H1 (cell line): ENCODE measurements around the gene PKD2L2.

Experiments used
- BACH1 ChIP-seq: IDR thresholded peaks from 2 replicates; pipeline ENCODE4 v1.6.1; 2012; ENCODE audit warnings: low read length, improper control_type of control experiment
- EP300 ChIP-seq, 2 experiments: IDR thresholded peaks; 1 replicate in 1 of 2; 2 replicates in 1 of 2; pipeline ENCODE4 v1.6.1; 2011 to 2012; ENCODE audit warnings: low read depth in 2 of 2, low read length in 2 of 2, mild to moderate bottlenecking in 2 of 2, borderline replicate concordance in 1 of 2, inconsistent platforms in 1 of 2, moderate library complexity in 1 of 2
- POLR2A ChIP-seq, 2 experiments: IDR thresholded peaks; 1 replicate in 1 of 2; 2 replicates in 1 of 2; pipeline ENCODE4 v1.6.1; 2011; ENCODE audit warnings: low read depth in 2 of 2, low read length in 2 of 2, mild to moderate bottlenecking in 2 of 2; ENCODE audit errors: control extremely low read depth in 1 of 2
- POLR2AphosphoS5 ChIP-seq: IDR thresholded peaks from 2 replicates; pipeline ENCODE4 v1.6.1; 2011; ENCODE audit warnings: low read depth, low read length
- RAD21 ChIP-seq, 2 experiments: IDR thresholded peaks in 1 of 2; conservative IDR thresholded peaks in 1 of 2; 2 replicates each; pipeline ENCODE4 v1.6.1; 2011; ENCODE audit warnings: low read depth in 2 of 2, low read length in 2 of 2, improper control_type of control experiment in 1 of 2, inconsistent platforms in 1 of 2, mild to moderate bottlenecking in 1 of 2, moderate library complexity in 1 of 2
- SP2 ChIP-seq: IDR thresholded peaks from 2 replicates; pipeline ENCODE4 v1.6.1; 2012; ENCODE audit warnings: mild to moderate bottlenecking, low read length, inconsistent platforms
- YY1 ChIP-seq: IDR thresholded peaks from 2 replicates; pipeline ENCODE4 v1.6.1; 2011; ENCODE audit warnings: low read depth, mild to moderate bottlenecking, low read length
- TF ChIP-seq, protein P1 (sequence below), 3 experiments: IDR thresholded peaks; 1 replicate in 2 of 3; 2 replicates in 1 of 3; pipeline versions ENCODE4 v1.5.1 to v1.6.1; 2011; ENCODE audit warnings: low read length in 3 of 3, mild to moderate bottlenecking in 3 of 3, inconsistent platforms in 2 of 3, low read depth in 1 of 3, moderate library complexity in 1 of 3; ENCODE audit not compliant: insufficient read depth in 1 of 3; ENCODE audit errors: control extremely low read depth in 1 of 3

DNA sequence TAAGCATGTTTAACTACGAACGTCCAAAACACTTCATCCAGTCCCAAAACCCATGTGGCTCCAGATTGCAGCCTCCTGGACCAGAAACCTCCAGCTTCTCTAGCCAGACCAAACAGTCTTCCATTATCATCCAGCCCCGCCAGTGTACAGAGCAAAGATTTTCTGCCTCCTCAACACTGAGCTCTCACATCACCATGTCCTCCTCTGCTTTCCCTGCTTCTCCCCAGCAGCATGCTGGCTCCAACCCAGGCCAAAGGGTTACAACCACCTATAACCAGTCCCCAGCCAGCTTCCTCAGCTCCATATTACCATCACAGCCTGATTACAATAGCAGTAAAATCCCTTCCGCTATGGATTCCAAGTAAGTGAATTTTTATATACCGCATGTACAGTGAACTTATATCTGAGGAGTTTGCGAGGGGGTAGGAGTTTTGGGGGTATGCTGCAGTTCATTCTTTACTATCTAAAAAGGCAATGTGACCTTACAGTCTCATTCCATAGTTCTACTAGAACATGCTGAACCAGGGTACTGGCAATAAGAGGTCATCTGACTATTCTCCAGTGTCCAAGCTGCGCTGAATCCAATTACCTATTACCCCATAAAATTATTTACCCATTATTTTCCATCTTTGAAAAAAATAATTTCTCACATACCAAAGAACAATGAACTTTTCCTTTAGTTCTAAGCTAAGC lies 18.5 kb upstream of the PKD2L2 start:
- no peak for TF ChIP-seq SP2
- TF ChIP-seq, protein P1, sequence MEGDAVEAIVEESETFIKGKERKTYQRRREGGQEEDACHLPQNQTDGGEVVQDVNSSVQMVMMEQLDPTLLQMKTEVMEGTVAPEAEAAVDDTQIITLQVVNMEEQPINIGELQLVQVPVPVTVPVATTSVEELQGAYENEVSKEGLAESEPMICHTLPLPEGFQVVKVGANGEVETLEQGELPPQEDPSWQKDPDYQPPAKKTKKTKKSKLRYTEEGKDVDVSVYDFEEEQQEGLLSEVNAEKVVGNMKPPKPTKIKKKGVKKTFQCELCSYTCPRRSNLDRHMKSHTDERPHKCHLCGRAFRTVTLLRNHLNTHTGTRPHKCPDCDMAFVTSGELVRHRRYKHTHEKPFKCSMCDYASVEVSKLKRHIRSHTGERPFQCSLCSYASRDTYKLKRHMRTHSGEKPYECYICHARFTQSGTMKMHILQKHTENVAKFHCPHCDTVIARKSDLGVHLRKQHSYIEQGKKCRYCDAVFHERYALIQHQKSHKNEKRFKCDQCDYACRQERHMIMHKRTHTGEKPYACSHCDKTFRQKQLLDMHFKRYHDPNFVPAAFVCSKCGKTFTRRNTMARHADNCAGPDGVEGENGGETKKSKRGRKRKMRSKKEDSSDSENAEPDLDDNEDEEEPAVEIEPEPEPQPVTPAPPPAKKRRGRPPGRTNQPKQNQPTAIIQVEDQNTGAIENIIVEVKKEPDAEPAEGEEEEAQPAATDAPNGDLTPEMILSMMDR (IDR thresholded peaks at IDR 0.05; ENCODE audit: control extremely low read depth in 1 of 3, insufficient read depth in 1 of 3, low read depth in 1 of 3, low read length in 3 of 3): no peak
- TF ChIP-seq YY1: no peak
- TF ChIP-seq EP300 (IDR thresholded peaks at IDR 0.05; ENCODE audit: borderline replicate concordance in 1 of 2, low read depth in 2 of 2, low read length in 2 of 2): no peak
- TF ChIP-seq BACH1: no peak
- TF ChIP-seq POLR2AphosphoS5: no peak
- TF ChIP-seq RAD21 (IDR thresholded peaks at IDR 0.05 in 1 of 2, conservative IDR thresholded peaks at IDR 0.05 in 1 of 2; ENCODE audit: low read depth in 2 of 2, low read length in 2 of 2): no peak
- no peak for TF ChIP-seq POLR2A (IDR thresholded peaks at IDR 0.05; ENCODE audit: control extremely low read depth in 1 of 2, low read depth in 2 of 2, low read length in 2 of 2)
